ENCODE results near the gene MAGEL2.

GRCh38 chr15:23686466-23687142 lies 38.9 kb upstream of the MAGEL2 start:
- TF ChIP-seq POLR2A (IDR thresholded peaks at IDR 0.05) (no peak), CTCF (IDR thresholded peaks at IDR 0.05) (no peak), EP300 (IDR thresholded peaks at IDR 0.05) (no peak), POLR2AphosphoS5 (IDR thresholded peaks at IDR 0.05) (no peak)

Data from suprapubic skin (tissue), 4 donors.